ENCODE results near the gene PSMG4.

GRCh38 chr6:3310051-3310448 lies 51.3 kb downstream of the PSMG4 start:
- TF ChIP-seq ZNF184 (CRISPR knock-in tag; IDR thresholded peaks at IDR 0.05) (no peak), CBFA2T3 (IDR thresholded peaks at IDR 0.05) (no peak), HMG20A (CRISPR knock-in tag; conservative IDR thresholded peaks at IDR 0.05) (no peak), BCLAF1 (IDR thresholded peaks at IDR 0.05; ENCODE audit: borderline replicate concordance in 1 of 2, control insufficient read depth in 1 of 2, low read depth in 2 of 2, low read length in 1 of 2) (no peak)
